ENCODE data around the gene MYH13.

The MYH13 gene

DNA sequence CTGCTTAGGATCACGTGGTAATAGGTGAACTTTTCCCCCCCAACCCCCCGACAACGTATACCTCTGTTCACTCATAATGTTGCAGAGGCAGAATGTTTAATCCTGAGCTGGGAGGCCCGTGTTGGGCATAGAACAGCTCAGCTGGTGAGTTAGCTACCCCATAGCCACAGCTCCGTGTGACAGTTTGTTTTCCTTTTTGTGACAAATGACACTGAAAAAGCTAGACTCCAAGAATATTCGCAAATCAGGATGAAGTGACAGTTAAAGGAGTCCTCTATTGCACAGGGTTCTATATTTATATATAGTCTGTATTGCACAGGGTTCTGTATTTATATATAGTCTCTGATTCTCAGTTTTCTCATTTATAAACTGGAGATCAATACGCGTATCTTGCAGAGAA, 33.8 kb downstream of the MYH13 start:
- no peak for DNase-seq

DNA sequence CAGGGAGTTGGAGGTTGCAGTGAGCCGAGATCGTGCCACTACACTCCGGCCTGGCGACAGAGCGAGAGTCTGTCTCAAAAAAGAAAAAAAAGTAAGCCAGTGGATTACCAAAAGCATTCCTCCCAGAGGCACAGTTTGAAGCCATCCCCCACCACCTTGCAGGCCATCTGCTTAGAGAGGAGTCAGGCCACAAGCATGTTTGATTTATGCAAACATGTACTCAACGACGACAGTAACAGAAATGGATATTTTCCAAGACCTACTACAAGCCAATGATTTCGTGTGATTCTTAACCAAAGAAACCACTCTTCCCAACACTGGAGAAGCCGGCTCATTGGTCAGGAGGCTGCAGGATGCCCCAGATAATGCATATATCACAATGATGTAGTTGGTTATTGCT, 34.8 kb downstream of the MYH13 start:
- no peak for DNase-seq

DNA sequence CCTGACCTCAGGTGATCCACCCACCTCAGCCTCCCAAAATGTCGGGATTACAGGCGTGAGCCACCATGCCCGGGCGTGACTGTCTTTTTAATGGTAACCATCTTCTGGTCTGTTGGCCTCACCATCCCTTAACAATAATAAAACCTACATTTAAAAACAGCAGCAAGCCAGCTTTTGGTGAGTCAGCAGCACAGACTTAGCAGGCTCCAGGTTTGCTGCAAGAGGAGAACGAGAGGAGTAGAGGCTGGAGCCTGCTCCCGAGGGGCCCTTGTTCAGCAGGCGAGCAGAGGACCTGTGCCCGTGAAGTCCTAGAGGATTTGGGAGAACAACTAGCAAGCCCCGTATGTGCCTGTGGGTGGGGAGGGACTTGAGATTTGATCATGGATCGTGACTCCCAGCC, 35.7 kb downstream of the MYH13 start:
- no peak for DNase-seq

DNA sequence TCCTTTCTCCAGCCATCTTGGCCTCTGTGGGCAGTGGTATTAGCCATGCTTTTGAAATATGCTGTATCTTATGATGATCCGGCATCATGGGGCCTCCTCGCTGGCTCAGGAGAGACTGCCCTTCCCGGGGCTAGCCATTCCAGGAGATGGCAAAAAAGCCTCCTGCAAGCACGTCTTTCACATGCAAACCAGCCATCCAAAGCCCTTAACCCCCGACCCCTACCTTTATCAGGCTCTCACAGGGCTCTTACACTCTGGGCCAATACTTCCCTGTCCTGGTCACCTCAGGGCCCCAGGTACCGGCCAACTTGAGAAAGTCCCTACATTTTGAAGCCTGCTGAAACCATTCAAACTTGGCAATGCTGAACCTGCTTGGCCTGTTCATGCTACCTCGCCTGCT, 36.4 kb downstream of the MYH13 start:
- DNase-seq, result no peak

DNA sequence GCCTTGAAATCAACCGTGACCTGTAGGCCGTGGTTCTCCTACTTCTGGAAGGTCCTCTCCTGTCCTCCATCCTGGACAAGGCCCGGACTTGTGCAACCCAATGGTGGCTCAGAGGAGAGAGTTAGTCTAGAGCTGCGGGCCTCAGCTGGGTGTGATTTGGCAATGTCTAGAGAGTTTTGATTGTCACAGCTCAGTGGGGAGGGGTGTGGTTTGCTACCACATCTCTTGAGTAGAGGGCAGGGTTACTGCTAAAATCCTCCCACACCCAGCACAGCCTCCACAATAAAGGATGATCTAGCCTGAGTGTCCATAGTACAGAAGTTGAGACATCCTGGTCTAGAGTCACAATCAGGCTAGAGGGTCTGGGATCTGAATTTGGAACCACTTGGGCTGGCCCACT, 40.3 kb downstream of the MYH13 start:
- no peak for DNase-seq

DNA sequence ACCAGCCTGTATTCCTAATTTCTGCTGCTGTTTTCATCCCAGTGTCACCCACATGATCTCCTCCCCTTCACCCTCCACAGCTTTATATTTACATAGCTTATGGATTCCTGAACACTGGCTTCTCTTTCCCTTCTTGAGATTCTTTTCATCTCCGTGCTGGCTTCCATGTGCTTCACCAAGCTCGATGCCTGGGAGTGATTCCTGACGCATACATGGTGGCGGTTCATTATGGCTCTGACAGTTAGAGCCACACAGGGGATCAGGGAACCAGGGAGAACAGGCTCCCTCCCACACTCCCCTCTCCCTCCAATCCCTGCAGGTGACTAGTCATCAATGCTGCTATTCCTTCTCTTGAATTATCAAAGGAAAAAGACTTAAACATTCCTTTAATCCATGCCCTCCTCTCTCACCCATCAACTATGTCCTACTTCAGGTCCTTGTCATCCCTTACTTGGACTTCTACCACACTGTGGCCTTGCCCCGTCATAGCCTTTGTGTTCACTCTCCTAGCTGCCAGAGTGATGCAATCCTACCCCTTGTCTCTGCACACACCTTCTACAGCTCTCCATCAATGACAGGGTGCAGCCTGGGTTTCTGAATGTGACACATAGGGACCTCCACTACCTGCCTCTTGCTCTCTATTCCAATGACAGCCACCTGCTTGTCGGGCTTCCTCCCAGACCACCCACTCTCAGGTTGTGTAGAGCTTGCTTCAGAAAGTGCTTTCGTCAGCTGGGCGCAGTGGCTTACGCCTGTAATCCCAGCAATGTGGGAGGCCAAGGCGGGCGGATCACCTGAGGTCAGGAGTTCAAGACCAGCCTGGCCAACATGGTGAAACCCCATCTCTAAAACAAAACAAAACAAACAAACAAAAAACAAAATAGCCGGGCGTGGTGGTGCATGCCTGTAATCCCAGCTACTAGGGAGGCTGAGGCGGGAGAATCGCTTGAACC, 43.6 kb downstream of the MYH13 start:
- no peak for DNase-seq

DNA sequence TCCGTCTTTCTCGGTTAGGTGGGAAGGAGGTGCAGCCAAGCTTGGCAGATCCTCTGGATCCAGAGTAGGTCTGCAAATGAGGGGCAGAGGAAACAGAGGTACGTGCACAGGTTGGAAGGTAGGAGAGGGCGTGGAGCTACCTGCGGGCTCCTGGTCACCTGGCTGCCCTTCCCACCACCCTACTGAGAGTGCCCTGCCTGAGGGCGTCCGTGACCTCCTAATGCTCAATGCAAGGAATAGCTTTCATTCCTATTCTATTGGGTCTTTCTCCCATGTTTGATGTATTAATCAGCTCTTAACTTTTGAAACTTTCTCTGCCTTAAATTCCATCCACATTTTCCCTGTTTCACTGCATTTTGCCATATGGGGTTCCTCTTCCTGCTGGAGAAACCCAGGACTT, 44.6 kb downstream of the MYH13 start:
- DNase-seq, result no peak

DNA sequence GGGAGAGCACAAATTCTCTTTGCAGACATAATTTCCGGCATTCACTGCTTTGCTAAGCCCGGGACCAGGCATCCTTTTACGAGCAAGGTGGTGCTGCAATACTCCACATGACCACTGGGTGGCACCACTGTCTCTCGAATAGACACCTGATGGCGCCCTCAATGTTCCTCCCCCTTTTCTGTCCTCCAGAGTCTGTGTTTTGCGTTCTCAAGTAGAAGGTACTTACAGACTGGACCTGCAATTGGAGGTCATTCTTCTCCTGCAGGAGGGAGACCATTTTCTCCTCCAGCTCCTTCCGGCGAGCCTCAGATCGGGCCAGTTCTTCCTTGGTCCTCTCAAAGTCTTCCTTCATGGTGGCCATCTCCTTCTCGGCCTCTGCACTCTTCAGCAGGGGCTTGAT, 45.2 kb downstream of the MYH13 start:
- peak; percentile 3 to 46 for DNase-seq

DNA sequence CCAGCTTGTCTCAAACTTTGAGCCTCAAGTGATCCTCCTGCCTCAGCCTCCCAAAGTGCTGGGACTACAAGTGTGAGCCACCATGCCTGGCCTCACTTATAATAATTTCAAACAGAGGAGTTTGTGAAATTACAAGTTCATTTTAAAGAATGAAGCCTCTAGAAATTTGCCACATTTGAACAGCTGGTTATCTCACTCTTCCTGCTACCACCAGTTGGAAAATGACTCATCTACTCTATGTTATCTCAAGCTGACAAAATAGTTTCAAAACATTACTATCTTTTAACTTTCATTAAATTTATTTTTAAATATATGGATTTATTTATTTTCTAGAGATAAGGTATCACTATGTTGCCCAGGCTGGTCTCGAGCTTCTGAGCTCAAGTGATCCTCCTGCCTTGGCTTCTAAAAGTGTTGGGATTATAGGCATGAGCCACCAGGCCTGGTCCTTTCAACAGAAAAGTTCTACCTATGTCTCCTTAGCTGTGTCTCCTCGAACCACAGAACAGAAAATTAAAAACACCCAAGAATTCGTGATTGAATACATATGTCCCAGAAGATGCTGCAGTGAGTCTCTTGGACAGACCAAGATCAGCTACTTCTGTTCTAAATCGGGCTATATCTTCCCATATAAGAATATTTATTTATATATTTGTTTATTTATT, 47.6 kb downstream of the MYH13 start:
- no peak for DNase-seq

DNA sequence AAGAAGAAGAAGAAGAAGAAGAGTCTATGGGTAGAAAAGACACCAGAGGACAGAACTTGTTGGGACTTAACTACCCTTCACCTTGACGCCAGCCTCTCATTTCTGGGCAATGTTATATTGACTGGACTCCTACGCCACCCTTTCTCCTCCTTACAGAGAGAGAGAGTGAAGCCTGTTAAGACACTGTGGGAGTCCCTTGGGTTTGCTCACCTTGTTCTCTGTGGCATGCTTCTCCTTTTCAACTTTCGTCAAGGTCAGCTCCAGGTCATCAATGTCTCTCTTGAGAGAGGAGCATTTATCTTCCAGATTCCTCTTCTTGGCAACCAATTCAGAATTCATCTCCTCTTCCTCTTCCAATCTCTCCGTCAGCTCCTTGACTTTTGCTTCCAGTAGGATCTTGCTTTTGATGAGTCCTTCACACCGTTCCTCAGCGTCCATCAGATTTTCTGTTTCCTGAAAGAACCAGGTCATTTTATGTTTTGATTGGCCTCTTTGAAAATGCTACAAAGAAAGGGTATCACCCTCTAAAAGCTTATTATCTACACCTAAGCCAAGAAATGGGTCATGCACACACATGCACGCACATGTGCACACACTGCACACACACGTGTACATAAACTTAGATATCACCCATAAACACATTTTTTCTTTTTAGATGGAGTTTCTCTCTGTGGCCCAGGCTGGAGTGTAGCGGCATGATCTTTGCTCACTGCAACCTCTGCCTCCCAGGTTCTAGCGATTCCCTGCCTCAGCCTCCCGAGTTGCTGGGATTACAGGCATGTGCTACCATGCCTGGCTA, 48.8 kb downstream of the MYH13 start:
- no peak for DNase-seq

DNA sequence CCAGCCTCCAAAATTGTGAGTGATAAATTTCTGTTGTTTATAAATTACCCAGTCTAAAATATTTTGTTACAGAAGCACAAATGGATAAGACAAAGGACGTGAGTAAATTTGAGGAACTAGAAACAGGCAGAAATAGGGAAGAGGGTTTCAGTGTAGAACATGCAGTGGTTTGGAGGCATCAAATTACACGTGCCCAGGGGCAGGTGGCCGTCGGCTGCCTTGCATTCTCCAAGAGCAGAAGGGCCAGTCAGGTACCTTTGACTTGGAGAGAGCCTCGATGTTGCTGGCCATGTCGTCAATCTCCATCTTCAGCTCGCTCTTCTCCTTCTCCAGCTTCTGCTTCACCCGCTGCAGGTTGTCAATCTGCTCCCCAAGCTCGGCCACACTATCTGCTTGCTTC, 54.3 kb downstream of the MYH13 start:
- peak; percentile 26 to 59 for DNase-seq

DNA sequence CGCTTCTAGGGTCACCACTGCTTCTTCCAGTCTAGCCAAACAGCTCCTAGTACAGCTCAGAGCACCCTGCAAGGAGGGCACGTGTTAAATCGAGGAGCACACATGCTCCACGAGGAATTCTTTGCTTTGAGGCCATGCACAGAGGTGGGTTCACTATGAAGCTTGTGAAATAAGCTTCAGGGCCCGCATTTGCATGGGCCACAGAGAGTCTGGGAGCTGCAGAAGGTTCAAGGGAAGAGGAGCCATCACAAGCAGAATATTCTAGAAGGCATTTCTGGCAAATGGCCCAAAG, 55.3 kb downstream of the MYH13 start:
- DNase-seq, result no peak

DNA sequence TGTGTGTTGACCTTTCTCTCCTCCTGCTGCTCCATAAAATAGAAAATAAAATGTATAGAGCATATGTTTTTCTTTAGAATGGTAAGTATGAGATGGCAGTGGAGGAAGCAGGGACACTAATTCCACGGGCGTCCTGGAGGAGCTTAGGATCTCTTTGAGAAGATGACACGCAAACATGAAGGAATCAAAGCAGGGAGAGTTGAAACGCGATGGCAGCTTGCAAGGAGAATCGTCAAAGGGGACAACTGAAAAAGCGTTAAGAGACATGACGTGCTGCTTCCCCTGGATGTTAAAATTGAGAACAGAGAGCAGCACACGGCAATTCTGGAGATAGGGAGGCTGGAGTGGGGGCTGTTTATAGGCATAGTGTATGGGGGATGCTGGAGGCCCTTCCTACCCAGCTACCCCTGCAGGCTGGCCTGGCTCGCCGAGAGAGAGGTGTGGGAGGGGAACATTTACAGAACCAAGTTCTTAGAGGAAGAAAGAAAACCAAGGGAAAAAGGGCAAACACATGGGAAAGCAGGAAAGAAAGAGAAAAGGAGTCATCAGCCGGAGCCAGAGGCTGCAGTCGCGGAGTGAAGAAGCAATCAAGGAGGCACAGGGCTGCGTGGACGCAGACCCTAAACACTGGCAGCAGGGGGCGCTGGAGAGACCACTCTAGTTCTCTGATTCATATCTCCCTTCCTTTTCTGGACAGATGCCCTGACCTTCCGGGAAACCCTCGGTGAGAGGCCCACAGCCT, 55.8 kb downstream of the MYH13 start:
- peak in 1 of 2 experiments; percentile 0 for DNase-seq

DNA sequence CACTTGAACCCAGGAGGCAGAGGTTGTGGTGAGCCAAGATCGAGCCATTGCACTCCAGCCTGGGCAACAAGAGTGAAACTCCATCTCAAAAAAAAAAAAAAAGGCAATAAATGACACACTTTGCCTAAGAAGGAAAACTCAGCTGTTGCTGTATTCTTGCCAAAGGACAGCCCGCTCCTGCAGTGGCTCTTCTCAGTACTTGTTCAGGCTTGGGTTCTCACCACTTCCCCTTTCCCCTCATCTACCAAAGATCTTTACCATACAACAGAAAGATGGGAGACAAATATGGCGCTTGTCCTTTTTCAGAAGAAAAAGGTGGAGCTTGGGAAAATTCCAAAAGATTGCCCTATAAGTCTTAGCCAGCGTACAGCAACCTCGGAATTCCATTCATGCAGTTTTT, 58.5 kb downstream of the MYH13 start:
- DNase-seq, result peak in 1 of 2 experiments; percentile 3

DNA sequence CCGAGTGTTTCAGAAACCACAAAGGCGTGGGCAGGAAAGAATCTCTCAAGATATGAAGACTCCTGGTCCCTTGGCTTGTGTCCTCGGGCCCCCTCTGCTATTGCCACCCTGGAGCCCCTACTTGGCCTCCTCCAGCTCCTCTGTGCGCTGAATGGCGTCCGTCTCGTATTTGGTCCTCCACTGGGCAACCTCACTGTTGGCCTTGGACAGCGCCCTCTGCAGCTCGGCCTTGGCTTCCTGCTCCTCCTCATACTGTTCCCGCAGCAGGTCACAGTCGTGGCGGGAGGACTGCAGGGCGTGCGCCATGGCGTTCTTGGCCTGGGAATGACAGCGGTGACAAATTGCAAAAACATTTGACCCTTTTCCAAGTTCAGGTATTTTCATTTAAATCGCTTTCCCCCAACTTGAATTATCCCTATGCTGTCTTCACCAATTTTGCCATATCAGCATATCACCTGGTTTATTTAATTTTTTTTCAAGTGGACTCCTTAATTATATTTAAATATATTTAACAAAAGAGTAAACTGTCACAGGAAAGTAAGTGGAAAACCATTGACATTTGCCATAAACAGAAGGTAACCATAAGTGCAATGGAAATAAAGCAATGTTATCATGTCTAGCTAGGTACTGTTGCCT, 59.7 kb downstream of the MYH13 start:
- no peak for DNase-seq

DNA sequence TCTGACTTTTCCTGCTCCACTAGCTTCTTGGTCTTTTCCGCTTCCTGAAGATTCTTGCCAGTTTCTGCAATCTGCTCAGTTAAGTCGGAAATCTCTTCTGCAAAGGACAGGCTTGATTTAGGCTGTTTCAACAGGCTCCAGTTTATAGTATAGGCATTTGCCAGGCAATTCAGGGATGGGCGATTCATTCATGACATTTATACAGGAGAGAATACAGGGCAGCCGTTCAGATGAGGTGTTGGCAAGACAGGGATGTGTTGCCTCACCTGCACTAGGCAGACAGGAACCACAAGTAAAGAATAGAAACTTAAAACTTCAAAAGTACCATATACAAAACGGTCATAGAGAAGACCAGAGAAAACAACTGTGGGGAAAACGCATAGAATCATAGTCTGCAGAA, 61.7 kb downstream of the MYH13 start:
- DNase-seq, result no peak

DNA sequence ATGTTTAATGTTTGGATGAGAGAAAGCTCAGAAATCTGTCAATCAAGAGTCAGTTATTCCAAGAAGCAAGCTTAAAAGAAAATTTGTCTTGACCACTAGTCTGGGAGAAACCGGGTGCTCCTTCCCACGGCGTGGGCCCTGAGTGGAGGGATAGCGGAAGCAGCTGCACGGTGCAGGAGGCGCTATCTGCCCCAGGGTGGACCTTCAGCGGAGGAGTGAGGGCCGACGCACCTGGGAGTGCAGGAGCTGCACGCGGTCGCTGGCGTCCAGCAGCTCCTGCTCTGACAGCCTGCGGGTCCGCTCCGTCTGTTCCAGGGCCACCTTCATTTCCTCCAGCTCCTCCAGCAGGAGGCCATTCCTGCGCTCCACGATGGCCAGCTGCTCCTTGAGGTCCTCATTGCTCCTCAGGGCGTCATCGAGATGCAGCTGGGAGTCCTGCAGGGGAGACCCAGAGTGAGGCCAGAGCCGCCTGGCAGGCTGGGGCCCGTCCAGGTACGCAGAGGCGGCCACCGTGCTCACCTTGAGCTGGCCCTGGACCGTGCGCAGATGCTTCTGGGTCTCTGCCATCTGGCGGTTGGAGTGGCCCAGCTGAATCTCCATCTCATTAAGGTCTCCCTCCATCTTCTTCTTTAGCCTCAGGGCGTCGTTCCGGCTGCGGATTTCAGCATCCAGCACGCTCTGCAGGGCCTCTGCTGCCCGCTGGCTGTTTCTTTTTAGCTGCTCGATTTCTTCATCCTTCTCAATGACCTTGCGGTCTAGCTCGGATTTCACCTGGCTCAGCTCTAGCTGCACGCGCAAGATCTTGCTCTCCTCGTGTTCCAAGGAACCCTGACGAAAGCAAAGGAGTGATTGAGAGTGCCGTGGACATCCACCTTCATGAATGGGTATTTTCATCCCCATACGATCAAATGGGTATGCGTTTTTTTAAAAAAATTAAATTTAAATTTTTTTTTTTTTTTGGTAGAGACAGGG, 63.5 kb downstream of the MYH13 start:
- no peak for DNase-seq

DNA sequence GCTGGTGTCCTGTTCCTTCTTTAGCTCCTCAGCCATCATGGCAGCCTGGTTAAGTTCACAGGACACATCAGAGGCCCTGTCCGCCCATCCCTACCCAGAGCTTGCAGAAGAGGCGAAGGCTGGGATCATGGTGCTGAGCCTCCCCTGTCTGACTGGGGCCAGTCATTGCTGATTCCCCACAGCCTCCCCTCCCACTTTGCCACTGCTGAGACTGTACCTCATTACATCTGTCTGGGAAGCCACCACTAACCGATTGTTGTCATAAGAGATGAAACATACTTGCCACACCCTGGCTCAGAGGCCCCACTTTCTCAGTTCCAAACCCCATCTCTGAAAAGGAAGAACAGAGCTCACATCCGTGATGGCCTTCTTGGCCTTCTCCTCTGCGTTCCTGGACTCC, 66.2 kb downstream of the MYH13 start:
- DNase-seq, result no peak

DNA sequence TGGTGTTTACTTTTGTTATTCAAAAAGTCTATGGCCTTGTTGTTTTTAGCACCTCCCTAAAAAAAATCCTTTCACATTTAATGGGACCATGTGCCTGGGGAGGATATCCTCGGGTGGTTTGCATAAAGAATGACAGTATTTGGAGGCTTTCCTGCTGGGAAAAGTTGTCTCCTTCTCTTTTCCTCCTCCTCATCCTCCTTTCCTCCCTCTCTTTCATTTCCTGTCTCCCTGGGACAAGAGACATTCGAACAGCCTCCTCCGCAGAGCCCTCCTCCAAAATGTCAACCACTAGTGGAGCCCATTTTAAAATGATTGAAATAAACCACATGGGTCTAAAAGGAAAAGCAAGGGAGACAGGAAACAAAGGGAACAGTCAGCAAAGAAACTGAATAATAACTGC, 67.4 kb downstream of the MYH13 start:
- no peak for DNase-seq

DNA sequence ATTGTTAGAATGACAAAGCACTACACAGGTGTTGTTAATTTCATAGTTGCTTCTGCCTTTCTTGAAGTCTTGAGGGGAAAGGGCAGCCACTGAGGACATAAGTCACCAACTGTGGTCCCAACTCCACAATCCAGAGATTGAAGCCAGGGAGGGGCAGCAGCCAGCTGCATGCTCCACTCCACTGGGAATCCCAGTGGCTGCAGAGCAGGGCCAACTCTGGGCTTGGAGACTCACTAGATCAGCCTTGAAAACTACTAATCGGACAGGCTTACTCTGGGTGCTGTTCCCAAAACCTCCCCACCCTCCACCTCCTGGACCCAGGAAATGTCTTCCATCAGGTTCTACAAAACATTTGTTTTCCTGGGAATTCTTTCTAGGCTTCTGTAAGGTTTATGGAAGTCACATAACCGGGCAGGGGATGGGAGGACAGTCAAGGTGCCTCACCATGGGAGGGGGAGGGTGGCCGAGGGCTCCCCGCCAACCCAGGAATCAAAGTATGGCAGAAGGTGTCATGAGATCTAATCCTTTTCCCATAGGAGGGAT, 68.0 kb downstream of the MYH13 start:
- DNase-seq, result no peak

DNA sequence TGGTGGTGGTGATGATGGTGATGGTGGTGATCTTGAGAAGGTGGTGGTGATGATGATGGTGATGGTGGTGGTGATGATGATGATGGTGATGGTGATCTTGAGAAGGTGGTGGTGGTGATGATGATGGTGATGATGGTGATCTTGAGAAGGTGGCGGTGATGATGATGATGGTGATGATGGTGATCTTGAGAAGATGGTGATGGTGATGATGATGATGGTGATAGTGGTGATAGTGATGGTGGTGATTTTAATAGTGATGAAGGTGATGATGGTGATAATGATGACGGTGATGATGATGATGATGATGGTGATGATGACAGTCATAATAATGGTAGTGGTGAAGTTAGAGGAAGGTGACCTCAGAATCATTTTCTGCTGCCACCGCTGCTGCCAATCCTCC, 75.1 kb downstream of the MYH13 start:
- DNase-seq, result no peak
